GM21786 (cell line): ENCODE data around the gene ROBO1.
"Not testable (repeated sequence)": the region's sequence is repeated elsewhere in the genome, so short reads cannot be mapped to it uniquely, and the experiment has no call there.

Source experiments
- ATAC-seq: cut with Tn5 transposase; IDR thresholded peaks from one replicate; pipeline ENCODE4 v1.9.1; 2021; ENCODE audit not compliant: unreplicated experiment

ROBO1 gene

GRCh38 chr3:79558943-79559342 lies 208.9 kb downstream of the ROBO1 start:
- no peak for ATAC-seq

GRCh38 chr3:79555655-79556054 lies 212.1 kb downstream of the ROBO1 start:
- ATAC-seq: no peak

GRCh38 chr3:79551997-79552396 lies 215.8 kb downstream of the ROBO1 start:
- no peak for ATAC-seq

GRCh38 chr3:79551321-79551892 lies 216.4 kb downstream of the ROBO1 start:
- no peak for ATAC-seq

- peak; percentile 47 for ATAC-seq
Measured at GRCh38 chr3:79543218-79543982, 224.4 kb downstream of the ROBO1 start.

GRCh38 chr3:79534727-79535126 lies 233.1 kb downstream of the ROBO1 start:
- ATAC-seq: no peak

GRCh38 chr3:79531566-79532295 lies 236.1 kb downstream of the ROBO1 start:
- ATAC-seq: no peak

- peak; percentile 54 for ATAC-seq
Measured at GRCh38 chr3:79521221-79521848, 246.5 kb downstream of the ROBO1 start.

- no peak for ATAC-seq
Measured at GRCh38 chr3:79517766-79518413, 249.9 kb downstream of the ROBO1 start.

- ATAC-seq: no peak
Measured at GRCh38 chr3:79516795-79517194, 251.0 kb downstream of the ROBO1 start.

- ATAC-seq: no peak
Measured at GRCh38 chr3:79515072-79515471, 252.7 kb downstream of the ROBO1 start.

- no peak for ATAC-seq
Measured at GRCh38 chr3:79514069-79514468, 253.7 kb downstream of the ROBO1 start.

- no peak for ATAC-seq
Measured at GRCh38 chr3:79506751-79507150, 261.0 kb downstream of the ROBO1 start.

GRCh38 chr3:79502216-79502681 lies 265.5 kb downstream of the ROBO1 start:
- not testable (repeated sequence) for ATAC-seq

- no peak for ATAC-seq
Measured at GRCh38 chr3:79497447-79498111, 270.2 kb downstream of the ROBO1 start.

GRCh38 chr3:79491029-79491641 lies 276.7 kb downstream of the ROBO1 start:
- ATAC-seq: no peak

GRCh38 chr3:79490165-79491028 lies 277.4 kb downstream of the ROBO1 start:
- no peak for ATAC-seq

GRCh38 chr3:79488407-79488806 lies 279.4 kb downstream of the ROBO1 start:
- no peak for ATAC-seq

GRCh38 chr3:79480746-79481145 lies 287.1 kb downstream of the ROBO1 start:
- ATAC-seq: no peak
